Liver (tissue), 9 donors: ENCODE results near the gene SKAP1. TPM values are rescaled to one million over a fixed set of nuclear protein-coding genes. Genes with fewer than 3 reads are reported as not detected.

Source experiments
- DNase-seq: peaks from one replicate; pipeline ENCODE4 v3.0.0-alpha.2; 2017; ENCODE audit warnings: low spot score
- H3K27ac ChIP-seq, 2 donors: one replicate each; pipeline ENCODE4 v1.7.0; 2013; ENCODE audit warnings: inconsistent platforms in 2 of 2, low read length in 2 of 2, control low read depth in 1 of 2, low read depth in 1 of 2, mild to moderate bottlenecking in 1 of 2
- H3K27me3 ChIP-seq, 4 donors: one replicate each; pipeline versions ENCODE4 v1.6.1 to v1.7.0; 2013; ENCODE audit warnings: low read length in 3 of 4, inconsistent platforms in 1 of 4, mild to moderate bottlenecking in 1 of 4, moderate library complexity in 1 of 4; ENCODE audit not compliant: control insufficient read depth in 4 of 4, insufficient read depth in 4 of 4
- H3K36me3 ChIP-seq, 4 donors: one replicate each; pipeline versions ENCODE4 v1.6.1 to v1.7.0; 2013; ENCODE audit warnings: low read length in 3 of 4, mild to moderate bottlenecking in 3 of 4, low read depth in 1 of 4, moderate library complexity in 1 of 4; ENCODE audit not compliant: control insufficient read depth in 4 of 4, insufficient read depth in 3 of 4
- H3K4me1 ChIP-seq, 4 donors: one replicate each; pipeline versions ENCODE4 v1.6.1 to v1.7.0; 2013; ENCODE audit warnings: low read length in 3 of 4, mild to moderate bottlenecking in 3 of 4, moderate library complexity in 1 of 4; ENCODE audit not compliant: control insufficient read depth in 4 of 4, insufficient read depth in 4 of 4
- H3K4me3 ChIP-seq, 3 donors: one replicate each; pipeline versions ENCODE4 v1.6.1 to v1.7.0; 2013; ENCODE audit warnings: low read length in 3 of 3, control low read depth in 1 of 3, low read depth in 1 of 3, mild to moderate bottlenecking in 1 of 3
- H3K9ac ChIP-seq, 2 donors: one replicate each; pipeline ENCODE4 v1.7.0; 2013; ENCODE audit warnings: low read length in 2 of 2, mild to moderate bottlenecking in 2 of 2, moderate library complexity in 2 of 2, control low read depth in 1 of 2, low read depth in 1 of 2
- H3K9me3 ChIP-seq, 4 donors: one replicate each; pipeline versions ENCODE4 v1.6.1 to v1.7.0; 2013; ENCODE audit warnings: low read length in 3 of 4; ENCODE audit not compliant: control insufficient read depth in 4 of 4
- EGR1 ChIP-seq, 2 donors: IDR thresholded peaks; 2 replicates each; pipeline ENCODE4 v1.6.1; 2016 to 2018; ENCODE audit warnings: antibody characterized with exemption in 2 of 2, low read depth in 2 of 2
- FOXA1 ChIP-seq: IDR thresholded peaks from 2 replicates; pipeline ENCODE4 v1.6.1; 2016; ENCODE audit warnings: antibody characterized with exemption
- FOXA2 ChIP-seq: IDR thresholded peaks from 2 replicates; pipeline ENCODE4 v1.6.1; 2016; ENCODE audit warnings: antibody characterized with exemption
- GABPA ChIP-seq, 2 donors: IDR thresholded peaks in 1 of 2; conservative IDR thresholded peaks in 1 of 2; 2 replicates each; pipeline ENCODE4 v1.6.1; 2016; ENCODE audit warnings: antibody characterized with exemption in 2 of 2, mild to moderate bottlenecking in 1 of 2, moderate library complexity in 1 of 2
- HNF4A ChIP-seq, 2 donors: conservative IDR thresholded peaks; 2 replicates each; pipeline ENCODE4 v1.6.1; 2016; ENCODE audit warnings: antibody characterized with exemption in 2 of 2, mild to moderate bottlenecking in 2 of 2
- HNF4G ChIP-seq: IDR thresholded peaks from 2 replicates; pipeline ENCODE4 v1.6.1; 2016; ENCODE audit warnings: antibody characterized with exemption
- JUND ChIP-seq, 2 donors: IDR thresholded peaks; 2 replicates each; pipeline ENCODE4 v1.6.1; 2016; ENCODE audit warnings: antibody characterized with exemption in 2 of 2
- NR2F2 ChIP-seq: IDR thresholded peaks from 2 replicates; pipeline ENCODE4 v1.6.1; 2016; ENCODE audit warnings: antibody characterized with exemption
- RAD21 ChIP-seq, 2 donors: IDR thresholded peaks; 2 replicates each; pipeline ENCODE4 v1.6.1; 2016; ENCODE audit warnings: antibody characterized with exemption in 2 of 2, mild to moderate bottlenecking in 2 of 2
- SP1 ChIP-seq: IDR thresholded peaks from 2 replicates; pipeline ENCODE4 v1.6.1; 2018; ENCODE audit warnings: antibody characterized with exemption, mild to moderate bottlenecking
- TAF1 ChIP-seq: conservative IDR thresholded peaks from 2 replicates; pipeline ENCODE4 v1.6.1; 2016; ENCODE audit warnings: antibody characterized with exemption, mild to moderate bottlenecking
- YY1 ChIP-seq: IDR thresholded peaks from 2 replicates; pipeline ENCODE4 v1.6.1; 2016; ENCODE audit warnings: antibody characterized with exemption, mild to moderate bottlenecking
- WGBS: extraction: QIAGEN DNeasy Blood & Tissue Kit; methylation state at CpG from one replicate; pipeline ENCODE4 v1.1.7; 2013; 5-methylcytosine and 5-hydroxymethylcytosine counted together
- polyA plus RNA-seq, 2 donors: library from polyadenylated mRNA; stranded (reverse) in 1 of 2; unstranded in 1 of 2; fragments of 200-250 nt in 1 of 2; fragments of >200 nt in 1 of 2; fragmentation: Nextera tagmentation in 1 of 2; extraction: Ambion mirVana in 1 of 2; gene quantifications; one replicate each; pipeline versions ENCODE4 v1.2.1 to v1.2.3, GENCODE V29; 2013 to 2015
- total RNA-seq, 2 donors: library from RNA; depleted of rRNA; stranded (reverse); fragments of >200 nt; gene quantifications; one replicate each; pipeline ENCODE4 v1.2.3, GENCODE V29; 2014
- TF ChIP-seq, protein P1 (sequence below): fragments of 150-350 bp; IDR thresholded peaks from 2 replicates; pipeline ENCODE4 v1.5.1; 2017; ENCODE audit warnings: improper control_type of control experiment, low read depth, low read length; ENCODE audit not compliant: missing input control
- TF ChIP-seq, protein P2 (sequence below): IDR thresholded peaks from 2 replicates; pipeline ENCODE4 v1.6.1; 2016; ENCODE audit warnings: antibody characterized with exemption
- TF ChIP-seq, protein P3 (sequence below): IDR thresholded peaks from 2 replicates; pipeline ENCODE4 v1.6.1; 2016; ENCODE audit warnings: antibody characterized with exemption
- TF ChIP-seq, protein P4 (sequence below): IDR thresholded peaks from 2 replicates; pipeline ENCODE4 v1.6.1; 2016; ENCODE audit warnings: antibody characterized with exemption, mild to moderate bottlenecking
- donor health status: healthy.
- donor health status: healthy.
- donor health status: healthy.
- donor health status: healthy.
- donor health status: healthy.

The SKAP1 gene
- total and polyA plus RNA-seq, 4 donors = 2.5 to 20.8 (median 11.3) TPM

DNA sequence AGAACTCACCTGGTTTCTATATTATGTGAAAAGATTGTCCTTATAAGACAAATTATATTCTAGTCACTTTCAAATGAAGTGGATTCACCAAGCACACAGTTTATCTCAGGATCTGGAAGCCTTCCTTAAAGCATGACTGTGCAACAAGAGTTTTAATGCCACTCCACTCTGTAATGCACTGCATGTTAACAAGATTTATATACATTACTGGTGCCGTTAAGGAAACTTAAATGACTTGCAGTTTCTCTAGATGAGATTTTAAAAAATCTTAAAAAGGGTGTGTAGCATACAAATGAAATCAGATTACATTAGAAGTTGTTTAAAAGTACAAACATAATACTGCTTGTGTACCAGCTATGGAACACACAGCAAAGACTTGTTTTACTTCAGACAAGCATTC, 171.7 kb downstream of the SKAP1 start:
- WGBS = 74% methylated on average over 1 of the region's 1 CpG
- H3K9me3 ChIP-seq = no peaks in the 10 kb centered on the region
- peaks cover 0 to 7% (median 2%) of the 10 kb centered on the region in 4 donors for H3K27me3 ChIP-seq
- DNase-seq = no peak
- H3K36me3 ChIP-seq = no peaks in the 10 kb centered on the region
- no peak overlapping the region for H3K27ac ChIP-seq
- H3K4me3 ChIP-seq = no peak overlapping the region
- TF ChIP-seq SP1 (no peak), GABPA (IDR thresholded peaks at IDR 0.05 in 1 of 2, conservative IDR thresholded peaks at IDR 0.05 in 1 of 2) (no peak), TAF1 (no peak), FOXA2 (no peak)
- TF ChIP-seq, protein P1, sequence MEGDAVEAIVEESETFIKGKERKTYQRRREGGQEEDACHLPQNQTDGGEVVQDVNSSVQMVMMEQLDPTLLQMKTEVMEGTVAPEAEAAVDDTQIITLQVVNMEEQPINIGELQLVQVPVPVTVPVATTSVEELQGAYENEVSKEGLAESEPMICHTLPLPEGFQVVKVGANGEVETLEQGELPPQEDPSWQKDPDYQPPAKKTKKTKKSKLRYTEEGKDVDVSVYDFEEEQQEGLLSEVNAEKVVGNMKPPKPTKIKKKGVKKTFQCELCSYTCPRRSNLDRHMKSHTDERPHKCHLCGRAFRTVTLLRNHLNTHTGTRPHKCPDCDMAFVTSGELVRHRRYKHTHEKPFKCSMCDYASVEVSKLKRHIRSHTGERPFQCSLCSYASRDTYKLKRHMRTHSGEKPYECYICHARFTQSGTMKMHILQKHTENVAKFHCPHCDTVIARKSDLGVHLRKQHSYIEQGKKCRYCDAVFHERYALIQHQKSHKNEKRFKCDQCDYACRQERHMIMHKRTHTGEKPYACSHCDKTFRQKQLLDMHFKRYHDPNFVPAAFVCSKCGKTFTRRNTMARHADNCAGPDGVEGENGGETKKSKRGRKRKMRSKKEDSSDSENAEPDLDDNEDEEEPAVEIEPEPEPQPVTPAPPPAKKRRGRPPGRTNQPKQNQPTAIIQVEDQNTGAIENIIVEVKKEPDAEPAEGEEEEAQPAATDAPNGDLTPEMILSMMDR = no peak
- TF ChIP-seq, protein P2, sequence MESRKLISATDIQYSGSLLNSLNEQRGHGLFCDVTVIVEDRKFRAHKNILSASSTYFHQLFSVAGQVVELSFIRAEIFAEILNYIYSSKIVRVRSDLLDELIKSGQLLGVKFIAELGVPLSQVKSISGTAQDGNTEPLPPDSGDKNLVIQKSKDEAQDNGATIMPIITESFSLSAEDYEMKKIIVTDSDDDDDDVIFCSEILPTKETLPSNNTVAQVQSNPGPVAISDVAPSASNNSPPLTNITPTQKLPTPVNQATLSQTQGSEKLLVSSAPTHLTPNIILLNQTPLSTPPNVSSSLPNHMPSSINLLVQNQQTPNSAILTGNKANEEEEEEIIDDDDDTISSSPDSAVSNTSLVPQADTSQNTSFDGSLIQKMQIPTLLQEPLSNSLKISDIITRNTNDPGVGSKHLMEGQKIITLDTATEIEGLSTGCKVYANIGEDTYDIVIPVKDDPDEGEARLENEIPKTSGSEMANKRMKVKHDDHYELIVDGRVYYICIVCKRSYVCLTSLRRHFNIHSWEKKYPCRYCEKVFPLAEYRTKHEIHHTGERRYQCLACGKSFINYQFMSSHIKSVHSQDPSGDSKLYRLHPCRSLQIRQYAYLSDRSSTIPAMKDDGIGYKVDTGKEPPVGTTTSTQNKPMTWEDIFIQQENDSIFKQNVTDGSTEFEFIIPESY = no peak
- H3K9ac ChIP-seq = no peak overlapping the region
- no peaks in the 10 kb centered on the region for H3K4me1 ChIP-seq

DNA sequence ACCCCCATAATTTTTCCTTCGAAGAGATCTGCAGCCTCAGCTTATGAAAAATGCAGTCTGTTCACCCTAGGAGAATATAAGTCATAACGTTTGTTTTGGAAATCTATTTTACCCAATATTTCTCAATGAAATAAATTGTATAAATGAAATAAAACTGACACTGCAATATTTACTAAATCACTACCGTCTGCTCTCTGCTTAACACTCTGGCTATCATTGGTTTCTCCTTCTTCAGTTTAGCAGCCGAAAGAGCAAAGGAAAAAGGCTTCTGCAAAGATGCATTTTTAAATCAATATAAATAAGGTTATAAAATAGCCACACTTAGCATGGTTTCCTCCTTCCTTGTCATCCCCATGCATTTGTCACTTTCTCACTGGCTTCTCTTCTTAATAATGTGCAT, 174.3 kb downstream of the SKAP1 start:
- Histone ChIP-seq H3K27ac (no peak overlapping the region), H3K4me3 (no peak overlapping the region), H3K27me3 (peaks cover 0 to 7% (median 2%) of the 10 kb centered on the region in 4 donors), H3K36me3 (no peaks in the 10 kb centered on the region), H3K9me3 (no peaks in the 10 kb centered on the region), H3K4me1 (no peaks in the 10 kb centered on the region), H3K9ac (no peak overlapping the region)
- 65% methylated on average over 4 of the region's 4 CpGs for WGBS
- TF ChIP-seq, protein P2 = no peak
- TF ChIP-seq, protein P3, sequence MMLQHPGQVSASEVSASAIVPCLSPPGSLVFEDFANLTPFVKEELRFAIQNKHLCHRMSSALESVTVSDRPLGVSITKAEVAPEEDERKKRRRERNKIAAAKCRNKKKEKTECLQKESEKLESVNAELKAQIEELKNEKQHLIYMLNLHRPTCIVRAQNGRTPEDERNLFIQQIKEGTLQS = no peak
- no peak for TF ChIP-seq NR2F2
- no peak for TF ChIP-seq GABPA (IDR thresholded peaks at IDR 0.05 in 1 of 2, conservative IDR thresholded peaks at IDR 0.05 in 1 of 2)
- TF ChIP-seq EGR1 (IDR thresholded peaks at IDR 0.05; ENCODE audit: low read depth in 2 of 2) = no peak
- TF ChIP-seq YY1 = no peak
- no peak for TF ChIP-seq JUND (IDR thresholded peaks at IDR 0.05)
- TF ChIP-seq, protein P1 = no peak
- TF ChIP-seq HNF4A (conservative IDR thresholded peaks at IDR 0.05) = no peak
- TF ChIP-seq RAD21 (IDR thresholded peaks at IDR 0.05) = no peak
- no peak for TF ChIP-seq HNF4G
- TF ChIP-seq, protein P4, sequence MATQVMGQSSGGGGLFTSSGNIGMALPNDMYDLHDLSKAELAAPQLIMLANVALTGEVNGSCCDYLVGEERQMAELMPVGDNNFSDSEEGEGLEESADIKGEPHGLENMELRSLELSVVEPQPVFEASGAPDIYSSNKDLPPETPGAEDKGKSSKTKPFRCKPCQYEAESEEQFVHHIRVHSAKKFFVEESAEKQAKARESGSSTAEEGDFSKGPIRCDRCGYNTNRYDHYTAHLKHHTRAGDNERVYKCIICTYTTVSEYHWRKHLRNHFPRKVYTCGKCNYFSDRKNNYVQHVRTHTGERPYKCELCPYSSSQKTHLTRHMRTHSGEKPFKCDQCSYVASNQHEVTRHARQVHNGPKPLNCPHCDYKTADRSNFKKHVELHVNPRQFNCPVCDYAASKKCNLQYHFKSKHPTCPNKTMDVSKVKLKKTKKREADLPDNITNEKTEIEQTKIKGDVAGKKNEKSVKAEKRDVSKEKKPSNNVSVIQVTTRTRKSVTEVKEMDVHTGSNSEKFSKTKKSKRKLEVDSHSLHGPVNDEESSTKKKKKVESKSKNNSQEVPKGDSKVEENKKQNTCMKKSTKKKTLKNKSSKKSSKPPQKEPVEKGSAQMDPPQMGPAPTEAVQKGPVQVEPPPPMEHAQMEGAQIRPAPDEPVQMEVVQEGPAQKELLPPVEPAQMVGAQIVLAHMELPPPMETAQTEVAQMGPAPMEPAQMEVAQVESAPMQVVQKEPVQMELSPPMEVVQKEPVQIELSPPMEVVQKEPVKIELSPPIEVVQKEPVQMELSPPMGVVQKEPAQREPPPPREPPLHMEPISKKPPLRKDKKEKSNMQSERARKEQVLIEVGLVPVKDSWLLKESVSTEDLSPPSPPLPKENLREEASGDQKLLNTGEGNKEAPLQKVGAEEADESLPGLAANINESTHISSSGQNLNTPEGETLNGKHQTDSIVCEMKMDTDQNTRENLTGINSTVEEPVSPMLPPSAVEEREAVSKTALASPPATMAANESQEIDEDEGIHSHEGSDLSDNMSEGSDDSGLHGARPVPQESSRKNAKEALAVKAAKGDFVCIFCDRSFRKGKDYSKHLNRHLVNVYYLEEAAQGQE = no peak
- TF ChIP-seq FOXA1 = no peak
- no peak for TF ChIP-seq TAF1
- no peak for DNase-seq
